Measurements from ENCODE around the gene ST8SIA6. TPM values are rescaled to one million over a fixed set of nuclear protein-coding genes. Genes with fewer than 3 reads are reported as not detected.

ST8SIA6 gene
- total and polyA plus RNA-seq, 2 of the 8 experiments (the other 6 are each of a cell fraction or from before 2014, with no cell fraction given): 0.70 to 1.1 TPM

- Histone ChIP-seq H3K18ac (ENCODE audit: extremely low read depth, low read length) (peak overlapping the region; percentile 44; the same call in 1 of the 2 replicates), H2BK20ac (ENCODE audit: low read length) (peak overlapping the region; percentile 61; the same call in 1 of the 2 replicates), H3K4me3 (ENCODE audit: extremely low read depth in 1 of 4, insufficient read depth in 2 of 4, low read depth in 3 of 4, low read length in 4 of 4) (peak overlapping the region; percentile 57 to 78 (median 72)), H4K8ac (ENCODE audit: extremely low read depth, insufficient read depth, low read length) (peak overlapping the region; percentile 71; the same call in 1 of the 2 replicates), H2BK120ac (replicated peaks; ENCODE audit: low read depth, low read length) (peak overlapping the region; percentile 27), H2AFZ (ENCODE audit: low read length) (peak overlapping the region; percentile 8; the same call in 1 of the 2 replicates), H3K79me1 (ENCODE audit: low read depth, low read length) (no peaks in the 10 kb centered on the region; the same call in 1 of the 2 replicates), H2BK12ac (ENCODE audit: low read depth, low read length) (peak overlapping the region; percentile 65; the same call in 1 of the 2 replicates), H3K23me2 (ENCODE audit: low read depth, low read length) (peaks cover 13% of the 10 kb centered on the region; the same call in 1 of the 2 replicates), H3K23ac (ENCODE audit: insufficient read length) (no peak overlapping the region), H3K9me3 (ENCODE audit: insufficient read depth in 2 of 2, low read depth in 1 of 2, low read length in 1 of 2) (peaks cover 11 to 14% of the 10 kb centered on the region in 2 experiments), H2BK5ac (ENCODE audit: low read depth, low read length) (no peak overlapping the region), H3K4me1 (replicated peaks in 1 of 4; ENCODE audit: control insufficient read depth in 3 of 4, insufficient read depth in 4 of 4, low read length in 3 of 4) (peaks cover 3 to 12% (median 8%) of the 10 kb centered on the region in 4 experiments; a peak in 4 of 7 replicates), H3K56ac (replicated peaks; ENCODE audit: insufficient read length, low read depth, low read length) (peak overlapping the region; percentile 9), H2AK5ac (ENCODE audit: low read depth, low read length) (no peak overlapping the region), H2BK15ac (ENCODE audit: low read length) (0 out of 2 replicates have a peak overlapping the region, but pooled peaks have one; percentile 92), H3K27me3 (replicated peaks in 1 of 4; ENCODE audit: control insufficient read depth in 3 of 4, extremely low read depth in 1 of 4, insufficient read depth in 3 of 4, low read length in 3 of 4) (peaks cover 9 to 14% (median 13%) of the 10 kb centered on the region in 4 experiments; a peak in 6 of 7 replicates), H3K9ac (replicated peaks in 1 of 4; ENCODE audit: extremely low read depth in 1 of 4, low read depth in 3 of 4, low read length in 3 of 4) (peak overlapping the region in 3 of 4 experiments; percentile 10 to 43 (median 29); a peak in 5 of 7 replicates), H4K20me1 (replicated peaks in 1 of 2; ENCODE audit: control insufficient read depth in 1 of 2, insufficient read depth in 2 of 2, low read length in 2 of 2) (no peaks in the 10 kb centered on the region), H3K14ac (ENCODE audit: insufficient read length) (no peak overlapping the region), H3K4me2 (ENCODE audit: insufficient read depth in 1 of 2, low read depth in 2 of 2, low read length in 2 of 2) (peak overlapping the region; percentile 54 to 98), H3K36me3 (ENCODE audit: control insufficient read depth in 2 of 4, insufficient read depth in 4 of 4, low read length in 3 of 4) (peaks cover 0 to 7% (median 0%) of the 10 kb centered on the region in 4 experiments; a peak in 2 of 8 replicates), H4K5ac (ENCODE audit: insufficient read length, low read depth, low read length) (peak overlapping the region; percentile 10), H4K91ac (replicated peaks; ENCODE audit: insufficient read length, low read length) (peak overlapping the region; percentile 52), H3K4ac (replicated peaks; ENCODE audit: insufficient read length, low read depth, low read length) (no peak overlapping the region), H3K79me2 (ENCODE audit: control insufficient read depth in 1 of 2, insufficient read depth in 2 of 2, low read length in 2 of 2) (no peaks in the 10 kb centered on the region), H3K27ac (ENCODE audit: low read depth, low read length) (no peak overlapping the region)
- no peak for FAIRE-seq
- peak; percentile 33 to 80 for DNase-seq (ENCODE audit: low read depth in 1 of 2, low spot score in 2 of 2)
- 5% methylated on average over 42 of the region's 66 CpGs; no CpG with 5 or more reads in 1 of the 2 experiments for WGBS, 2 experiments (ENCODE audit: extremely low coverage in 1 of 2, insufficient coverage in 1 of 2, insufficient read length in 1 of 2, insufficient replicate concordance in 2 of 2, low coverage in 1 of 2, low lambda C conversion rate in 2 of 2, missing lambda C conversion rate in 1 of 2)
- ChIA-PET CTCF (ENCODE audit: partially characterized antibody) (interaction anchor here (0.7 to 1.4 kb wide), 4 partner anchors 10 to 163 kb away, joined by 3 to 5 read pairs (median 4); no protein-coding TSS in a partner anchor), POLR2A (ENCODE audit: partially characterized antibody) (interaction anchor here (0.5 to 0.9 kb wide), 3 partner anchors 12 to 101 kb away, joined by 3 to 4 read pairs (median 3); no protein-coding TSS in a partner anchor)
- peak; percentile 86 for TF ChIP-seq ASH2L (IDR thresholded peaks at IDR 0.05; ENCODE audit: low read length)
- no peak for TF ChIP-seq SIX5 (IDR thresholded peaks at IDR 0.05; ENCODE audit: low read depth, low read length)
- TF ChIP-seq ATF2 (IDR thresholded peaks at IDR 0.05; ENCODE audit: low read length): no peak
- TF ChIP-seq SRF (IDR thresholded peaks at IDR 0.05; ENCODE audit: low read depth, low read length): no peak
- TF ChIP-seq BACH1 (IDR thresholded peaks at IDR 0.05; ENCODE audit: low read length): no peak
- no peak for TF ChIP-seq SAP30 (IDR thresholded peaks at IDR 0.05; ENCODE audit: insufficient read depth, insufficient replicate concordance, low read length)
- TF ChIP-seq NANOG (IDR thresholded peaks at IDR 0.05; ENCODE audit: insufficient read depth, low read depth, low read length, poor library complexity, severe bottlenecking): no peak
- no peak for TF ChIP-seq GTF2F1 (IDR thresholded peaks at IDR 0.05; ENCODE audit: borderline replicate concordance, low read depth, low read length)
- no peak for TF ChIP-seq HDAC6 (IDR thresholded peaks at IDR 0.05; ENCODE audit: low read depth, low read length)
These were observed 863 bp downstream of the ST8SIA6 start for GRCh38 chr10:17453373-17454091.

Measured in H1 (cell line).